Endometrium (tissue), 2 donors: ENCODE results near the gene CFAP97D1.

Experiments
- FAIRE-seq: peaks from 2 replicates; lab custom pipeline; 2012; peaks lifted over from hg19 to GRCh38; lab: Jason Lieb, UNC
- donor health status: control.
- donor health status: control.

Gene CFAP97D1

DNA sequence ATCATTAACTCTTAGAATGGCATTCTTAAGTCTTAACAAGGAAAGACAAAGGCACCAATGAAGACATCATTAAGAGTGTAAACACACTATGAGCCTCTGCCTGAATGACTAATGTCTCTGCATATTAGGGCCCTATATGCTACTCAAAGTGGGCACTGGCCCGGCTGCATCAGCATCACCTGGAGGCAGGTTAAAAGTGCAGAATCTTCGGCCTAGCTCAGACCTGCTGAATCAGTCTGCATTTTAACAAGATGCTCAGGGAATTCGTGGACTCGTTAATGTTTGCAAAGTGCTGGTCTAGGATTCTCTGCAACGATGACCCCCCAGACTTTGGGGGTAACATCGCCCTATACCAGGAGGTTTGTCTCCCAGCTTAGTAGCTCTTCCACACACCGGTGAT, 46.0 kb downstream of the CFAP97D1 start:
- FAIRE-seq, result no peak

DNA sequence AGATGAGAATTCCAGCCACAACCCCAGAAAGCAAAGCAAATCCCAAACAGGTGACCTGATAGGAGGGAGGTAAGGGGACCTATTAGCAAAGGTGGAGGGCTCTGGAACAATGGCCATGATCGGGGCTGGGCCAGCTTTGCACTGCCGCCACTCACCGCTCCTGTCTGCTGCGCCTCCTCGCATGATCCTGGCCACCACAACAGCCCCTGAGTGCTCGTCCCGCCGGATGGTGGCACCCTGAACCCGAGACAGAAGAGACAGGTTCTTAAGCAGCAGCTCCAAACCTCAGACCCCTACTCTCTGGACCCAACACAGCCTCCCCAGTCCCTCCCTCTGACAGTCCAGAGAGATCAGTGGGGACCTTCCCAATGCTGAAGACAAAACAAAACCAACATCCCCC, 47.4 kb downstream of the CFAP97D1 start:
- no peak for FAIRE-seq

- no peak for FAIRE-seq
Measured at GRCh38 chr17:43829738-43830137, 49.5 kb downstream of the CFAP97D1 start.

- no peak for FAIRE-seq
Measured at GRCh38 chr17:43830510-43831140, 50.4 kb downstream of the CFAP97D1 start.

- FAIRE-seq, result no peak
Measured at GRCh38 chr17:43831633-43832032, 51.4 kb downstream of the CFAP97D1 start.

GRCh38 chr17:43832168-43832975, 52.1 kb downstream of the CFAP97D1 start:
- no peak for FAIRE-seq

GRCh38 chr17:43832976-43833829, 53.0 kb downstream of the CFAP97D1 start, which contains the start of gene MPP3:
TSS of gene MPP3 (minus strand) at chr17:43833146. CDS start at chr17:43831906, 1,240 bp downstream.
- FAIRE-seq, result no peak

DNA sequence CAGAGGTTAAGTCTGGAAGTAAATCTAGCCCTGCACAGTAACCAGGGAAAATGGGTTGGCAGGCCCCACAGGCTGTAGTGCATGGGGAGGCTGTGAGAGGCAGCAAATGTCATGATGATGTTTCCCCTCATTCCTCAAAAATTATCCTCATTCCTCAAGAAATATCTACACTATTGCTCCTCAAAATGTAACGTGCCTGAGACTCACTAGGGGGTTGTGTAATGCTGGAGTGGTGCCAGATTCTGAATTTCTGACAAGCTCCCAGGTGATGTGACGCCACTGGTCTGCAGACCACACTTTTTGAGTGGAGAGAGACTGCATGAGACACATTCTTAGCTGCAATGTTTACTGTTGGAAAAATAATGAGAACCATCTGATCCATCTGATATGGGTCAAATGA, 53.9 kb downstream of the CFAP97D1 start:
- no peak for FAIRE-seq
